Keratinocyte (primary cell): ENCODE results near the gene FLYWCH1.
"Not testable (repeated sequence)": the region's sequence is repeated elsewhere in the genome, so short reads cannot be mapped to it uniquely, and the experiment has no call there.

ENCODE experiments used
- EZH2 ChIP-seq: IDR thresholded peaks from one replicate; pipeline ENCODE4 v1.6.1; 2012; ENCODE audit warnings: inconsistent platforms, mild to moderate bottlenecking, low read length, moderate library complexity
- TF ChIP-seq, protein P1 (sequence below), 3 experiments: IDR thresholded peaks in 1 of 3; conservative IDR thresholded peaks in 1 of 3; optimal IDR thresholded peaks in 1 of 3; 2 replicates in 2 of 3; 3 replicates in 1 of 3; pipeline versions ENCODE3 to v1.5.1; 2011; ENCODE audit warnings: low read length in 3 of 3, mild to moderate bottlenecking in 3 of 3, moderate library complexity in 2 of 3, control low read depth in 1 of 3, inconsistent platforms in 1 of 3; ENCODE audit not compliant: insufficient read depth in 2 of 3; ENCODE audit errors: extremely low read depth in 1 of 3

DNA sequence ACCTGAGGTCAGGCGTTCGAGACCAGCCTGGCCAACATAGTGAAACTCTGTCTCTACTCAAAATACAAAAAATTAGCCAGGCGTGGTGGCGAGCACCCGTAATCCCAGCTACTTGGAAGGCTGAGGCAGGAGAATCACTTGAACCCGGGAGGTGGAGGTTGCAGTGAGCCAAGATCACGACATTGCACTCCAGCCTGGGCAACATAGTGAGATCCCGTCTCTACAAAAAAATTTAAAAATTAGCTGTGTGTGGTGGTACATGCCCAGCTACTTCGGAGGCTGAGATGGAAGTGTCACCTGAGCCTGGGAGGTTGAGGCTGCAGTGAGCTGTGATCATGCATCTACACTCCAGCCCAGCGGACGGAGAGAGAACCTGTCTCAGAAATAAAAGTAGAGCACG lies 32.0 kb downstream of the FLYWCH1 start:
- TF ChIP-seq, protein P1, sequence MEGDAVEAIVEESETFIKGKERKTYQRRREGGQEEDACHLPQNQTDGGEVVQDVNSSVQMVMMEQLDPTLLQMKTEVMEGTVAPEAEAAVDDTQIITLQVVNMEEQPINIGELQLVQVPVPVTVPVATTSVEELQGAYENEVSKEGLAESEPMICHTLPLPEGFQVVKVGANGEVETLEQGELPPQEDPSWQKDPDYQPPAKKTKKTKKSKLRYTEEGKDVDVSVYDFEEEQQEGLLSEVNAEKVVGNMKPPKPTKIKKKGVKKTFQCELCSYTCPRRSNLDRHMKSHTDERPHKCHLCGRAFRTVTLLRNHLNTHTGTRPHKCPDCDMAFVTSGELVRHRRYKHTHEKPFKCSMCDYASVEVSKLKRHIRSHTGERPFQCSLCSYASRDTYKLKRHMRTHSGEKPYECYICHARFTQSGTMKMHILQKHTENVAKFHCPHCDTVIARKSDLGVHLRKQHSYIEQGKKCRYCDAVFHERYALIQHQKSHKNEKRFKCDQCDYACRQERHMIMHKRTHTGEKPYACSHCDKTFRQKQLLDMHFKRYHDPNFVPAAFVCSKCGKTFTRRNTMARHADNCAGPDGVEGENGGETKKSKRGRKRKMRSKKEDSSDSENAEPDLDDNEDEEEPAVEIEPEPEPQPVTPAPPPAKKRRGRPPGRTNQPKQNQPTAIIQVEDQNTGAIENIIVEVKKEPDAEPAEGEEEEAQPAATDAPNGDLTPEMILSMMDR (optimal IDR thresholded peaks at IDR 0.05 in 1 of 3, IDR thresholded peaks at IDR 0.05 in 1 of 3, conservative IDR thresholded peaks at IDR 0.05 in 1 of 3; ENCODE audit: extremely low read depth in 1 of 3, insufficient read depth in 2 of 3, low read length in 3 of 3): not testable (repeated sequence)
- TF ChIP-seq EZH2: not testable (repeated sequence)
